GM12873 (cell line): ENCODE results near the gene NEK11.

Experiments used
- CTCF ChIP-seq: IDR thresholded peaks from 2 replicates; pipeline ENCODE4 v1.5.1; 2012; ENCODE audit warnings: low read depth, mild to moderate bottlenecking, moderate library complexity, low read length, control low read depth; ENCODE audit not compliant: insufficient read depth; ENCODE audit errors: missing control alignments

The NEK11 gene

GRCh38 chr3:131169331-131169730 is 142.7 kb downstream of the NEK11 start:
- no peak for TF ChIP-seq CTCF

- TF ChIP-seq CTCF, result no peak
Observed at GRCh38 chr3:131172502-131173200, 146.0 kb downstream of the NEK11 start.

- no peak for TF ChIP-seq CTCF
Observed at GRCh38 chr3:131174752-131175151, 148.1 kb downstream of the NEK11 start.

GRCh38 chr3:131178710-131179375 is 152.2 kb downstream of the NEK11 start:
- no peak for TF ChIP-seq CTCF

GRCh38 chr3:131192701-131193100 is 166.0 kb downstream of the NEK11 start:
- TF ChIP-seq CTCF, result no peak

GRCh38 chr3:131193641-131194238 is 167.1 kb downstream of the NEK11 start:
- peak; percentile 13 for TF ChIP-seq CTCF

- no peak for TF ChIP-seq CTCF
Observed at GRCh38 chr3:131194816-131195215, 168.1 kb downstream of the NEK11 start.
